ENCODE results near the gene MAPK6. TPM values are rescaled to one million over a fixed set of nuclear protein-coding genes. Genes with fewer than 3 reads are reported as not detected.

The MAPK6 gene
- total RNA-seq, 1 donor from 2014 or later, result 48.3 TPM

DNA sequence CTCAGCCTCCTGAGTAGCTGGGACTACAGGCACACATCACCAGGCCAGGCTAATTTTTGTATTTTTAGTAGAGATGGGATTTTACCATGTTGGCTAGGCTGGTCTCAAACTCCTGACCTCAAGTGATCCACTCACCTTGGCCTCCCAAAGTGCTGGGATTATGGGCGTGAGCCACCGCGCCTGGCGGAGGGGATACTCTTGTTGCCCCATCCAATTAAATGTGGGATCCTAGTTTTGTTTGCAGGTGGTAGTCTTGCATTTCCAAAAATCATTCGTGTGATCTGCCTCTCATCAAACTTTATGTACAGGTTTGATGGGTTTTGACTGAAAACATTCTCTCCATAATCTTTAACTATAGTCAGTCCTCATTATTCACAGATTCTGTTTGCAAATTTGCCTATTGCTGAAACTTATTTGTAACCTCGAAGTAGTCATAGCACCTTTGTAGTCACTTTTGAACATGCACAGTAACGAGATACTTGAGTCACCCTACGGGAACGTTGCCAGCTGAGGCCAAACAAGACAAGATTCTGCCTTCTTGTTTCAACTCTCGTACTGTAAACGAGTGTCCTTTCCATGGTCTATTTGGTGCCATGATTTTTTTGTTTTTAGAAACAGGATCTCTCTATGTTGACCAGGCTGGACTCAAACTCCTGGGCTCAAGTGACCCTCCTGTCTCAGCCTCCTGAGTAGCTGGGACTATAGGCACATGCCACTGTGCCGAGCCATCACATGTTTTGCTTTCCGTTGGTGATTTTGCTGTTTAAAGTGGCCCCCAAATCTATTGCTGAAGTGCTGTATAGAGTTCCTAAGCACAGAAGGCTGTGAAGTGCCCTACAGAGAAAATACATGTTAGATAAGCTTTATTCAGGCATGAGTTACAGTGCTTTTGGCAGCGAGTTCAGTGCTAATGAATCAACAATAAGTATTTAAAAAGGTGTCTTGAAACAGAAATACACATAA is 8.1 kb upstream of the MAPK6 start:
- no peak for DNase-seq

DNA sequence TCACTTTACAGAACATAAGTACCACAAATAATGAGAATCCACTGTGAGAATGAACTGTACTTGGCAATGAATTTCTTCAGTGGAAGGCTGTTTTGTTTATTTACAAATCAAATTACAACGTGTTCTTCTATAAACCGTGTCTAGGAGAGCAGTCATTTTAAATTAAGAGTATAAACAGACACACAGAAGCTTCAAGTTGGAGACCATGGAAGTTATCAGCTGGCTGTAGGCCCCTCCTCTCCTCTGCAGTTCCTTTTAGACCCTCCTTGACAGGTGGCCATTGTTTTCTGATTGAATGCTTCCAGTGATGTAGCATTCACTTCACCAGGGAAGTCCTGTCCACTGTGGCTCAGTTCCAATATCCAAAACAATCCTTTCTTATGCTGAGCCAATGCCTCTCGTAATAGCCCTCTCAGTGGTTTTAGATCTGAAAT is 7.3 kb upstream of the MAPK6 start:
- peak; percentile 38 for DNase-seq

DNA sequence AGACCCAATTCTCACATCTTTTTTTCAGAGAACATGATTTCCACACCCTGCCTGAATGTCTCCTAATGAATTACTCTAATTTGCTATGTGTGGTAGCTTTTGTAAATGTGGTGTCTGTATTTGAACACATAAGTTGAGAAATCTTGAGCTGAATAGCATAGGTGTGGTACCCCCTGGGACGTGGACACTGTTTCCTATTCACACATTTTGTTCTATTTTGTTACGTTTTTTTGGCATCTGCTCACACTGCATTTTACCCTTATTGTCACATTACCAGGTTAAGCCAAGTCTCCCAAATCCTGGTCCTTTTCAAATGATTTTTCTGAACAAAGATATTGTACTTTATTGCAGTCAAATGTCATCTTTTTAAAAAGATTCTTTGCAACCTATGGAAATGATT is 6.8 kb upstream of the MAPK6 start:
- DNase-seq, result no peak

DNA sequence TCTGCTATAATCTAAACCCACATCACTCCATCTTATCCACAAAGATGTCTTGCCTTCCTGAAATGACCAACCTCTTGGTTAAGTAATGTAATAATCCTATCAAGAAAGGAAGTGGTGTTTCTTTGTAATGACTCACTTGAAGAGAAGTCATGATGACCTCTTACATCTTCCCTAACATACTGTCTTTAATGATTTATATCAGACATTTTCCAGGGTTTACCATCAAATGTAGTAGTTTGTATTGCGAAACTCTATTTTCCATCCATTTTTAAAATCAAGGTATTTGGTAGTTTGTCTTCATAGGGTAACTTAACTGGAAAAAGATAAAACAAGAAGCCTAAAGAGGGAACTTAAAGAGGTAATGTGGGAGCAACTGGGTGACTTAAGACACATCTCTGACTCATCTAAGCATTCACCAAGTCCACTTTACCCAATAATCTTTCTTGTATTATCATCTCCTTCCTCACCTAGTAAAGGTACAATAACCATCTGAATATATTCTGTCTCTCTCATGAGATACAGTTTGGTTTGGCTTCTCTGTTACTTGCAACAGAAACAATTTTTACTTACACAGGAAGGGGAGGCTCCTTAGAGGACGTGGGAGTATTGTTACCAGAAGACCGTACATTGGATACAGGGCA is 5.7 kb upstream of the MAPK6 start:
- DNase-seq, result no peak

DNA sequence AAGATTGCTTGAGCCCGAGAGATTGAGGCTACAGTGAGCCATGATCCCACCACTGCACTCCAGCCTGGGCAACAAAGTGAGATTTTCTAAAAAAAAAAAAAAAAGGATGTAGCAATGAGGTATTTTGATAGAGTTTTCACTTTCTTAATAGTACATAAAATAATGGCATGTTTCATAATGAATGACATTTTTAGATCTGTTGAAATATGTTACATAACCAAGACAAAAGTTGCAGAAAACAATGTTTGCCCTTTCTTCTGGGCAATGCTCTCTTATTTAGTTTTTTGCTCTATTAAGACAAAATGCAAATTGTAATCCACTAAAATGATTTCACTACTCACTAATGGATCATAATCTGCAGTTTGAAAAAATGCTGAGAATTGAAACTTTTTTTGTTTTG is 4.4 kb upstream of the MAPK6 start:
- DNase-seq, result no peak

DNA sequence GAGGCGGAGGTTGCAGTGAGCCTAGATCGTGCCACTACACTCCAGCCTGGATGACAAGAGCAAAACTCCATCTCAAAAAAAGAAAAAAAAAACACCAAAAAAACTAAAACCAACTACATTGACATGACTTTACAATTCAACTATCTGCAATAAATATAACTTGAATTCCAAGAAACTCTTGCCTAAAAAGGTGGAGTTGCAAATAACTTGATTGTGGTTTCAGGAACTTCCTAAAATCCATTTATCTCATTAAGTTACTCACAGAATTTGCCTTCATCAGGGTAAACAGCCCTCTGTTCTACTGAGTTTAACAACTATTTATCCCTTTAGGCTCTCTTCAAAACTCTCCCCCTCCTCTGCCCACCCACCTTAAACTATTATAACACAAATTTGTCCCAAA is 2.7 kb upstream of the MAPK6 start:
- DNase-seq, result no peak

DNA sequence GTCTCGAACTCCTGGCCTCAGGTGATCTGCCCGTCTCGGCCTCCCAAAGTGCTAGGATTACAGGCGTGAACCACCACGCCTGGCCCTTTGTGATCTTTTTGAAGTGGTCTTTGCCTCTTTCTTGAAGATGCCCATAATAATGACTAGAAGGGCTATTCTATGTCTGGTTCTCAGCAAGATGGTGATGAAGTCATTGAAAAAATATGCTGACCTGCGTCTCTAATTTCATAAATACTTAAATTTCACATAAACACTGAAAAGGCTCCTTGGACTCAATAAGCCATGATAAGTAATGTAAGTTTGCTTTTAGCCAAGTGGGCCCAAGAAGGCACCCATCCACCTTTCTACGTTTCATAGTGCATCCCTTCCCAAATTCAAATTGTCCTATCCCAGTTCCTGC is 775 bp upstream of the MAPK6 start:
- DNase-seq, result peak; percentile 11

DNA sequence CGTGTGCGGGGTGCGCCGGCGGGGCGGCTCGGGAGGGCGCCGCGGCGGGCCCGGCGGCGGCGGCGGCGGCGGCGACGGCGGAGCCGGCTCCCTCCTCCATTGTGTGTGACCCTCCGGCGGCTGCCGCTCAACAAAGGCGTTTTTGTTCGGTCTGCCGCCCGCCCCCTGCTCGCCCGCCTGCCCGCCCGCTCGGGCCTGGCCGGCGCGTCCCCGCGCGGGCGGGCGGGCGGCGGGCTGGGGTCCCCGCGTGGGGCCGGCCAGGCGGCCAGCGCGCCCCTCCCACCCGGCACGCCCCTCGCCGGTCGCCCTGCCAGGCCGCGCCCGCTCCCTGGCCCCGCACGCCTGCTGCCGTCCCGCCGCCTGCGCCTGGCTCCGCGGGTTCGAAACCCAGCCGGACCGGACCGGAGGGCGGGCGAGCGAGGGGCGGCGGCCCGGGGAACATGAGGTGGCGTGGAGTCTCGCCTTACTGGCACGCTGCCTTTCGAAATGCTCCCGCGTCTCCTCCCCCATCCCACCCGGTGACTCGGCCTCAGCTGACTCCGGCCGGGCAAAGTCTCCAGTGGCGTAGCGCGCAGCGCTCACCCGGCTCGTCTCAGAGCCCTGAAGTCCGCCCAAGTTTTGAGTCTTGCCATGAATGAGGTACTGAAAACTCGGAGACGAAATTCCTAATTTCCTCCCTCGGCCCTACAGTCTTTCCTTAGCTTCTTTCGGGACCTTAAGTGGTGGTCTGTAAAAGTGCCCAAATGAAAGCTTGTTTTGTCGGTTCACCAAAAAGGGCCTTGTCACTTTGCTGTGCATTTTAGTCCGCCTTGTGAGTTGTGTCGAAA is 588 bp downstream of the MAPK6 start:
- peak; percentile 84 for DNase-seq

DNA sequence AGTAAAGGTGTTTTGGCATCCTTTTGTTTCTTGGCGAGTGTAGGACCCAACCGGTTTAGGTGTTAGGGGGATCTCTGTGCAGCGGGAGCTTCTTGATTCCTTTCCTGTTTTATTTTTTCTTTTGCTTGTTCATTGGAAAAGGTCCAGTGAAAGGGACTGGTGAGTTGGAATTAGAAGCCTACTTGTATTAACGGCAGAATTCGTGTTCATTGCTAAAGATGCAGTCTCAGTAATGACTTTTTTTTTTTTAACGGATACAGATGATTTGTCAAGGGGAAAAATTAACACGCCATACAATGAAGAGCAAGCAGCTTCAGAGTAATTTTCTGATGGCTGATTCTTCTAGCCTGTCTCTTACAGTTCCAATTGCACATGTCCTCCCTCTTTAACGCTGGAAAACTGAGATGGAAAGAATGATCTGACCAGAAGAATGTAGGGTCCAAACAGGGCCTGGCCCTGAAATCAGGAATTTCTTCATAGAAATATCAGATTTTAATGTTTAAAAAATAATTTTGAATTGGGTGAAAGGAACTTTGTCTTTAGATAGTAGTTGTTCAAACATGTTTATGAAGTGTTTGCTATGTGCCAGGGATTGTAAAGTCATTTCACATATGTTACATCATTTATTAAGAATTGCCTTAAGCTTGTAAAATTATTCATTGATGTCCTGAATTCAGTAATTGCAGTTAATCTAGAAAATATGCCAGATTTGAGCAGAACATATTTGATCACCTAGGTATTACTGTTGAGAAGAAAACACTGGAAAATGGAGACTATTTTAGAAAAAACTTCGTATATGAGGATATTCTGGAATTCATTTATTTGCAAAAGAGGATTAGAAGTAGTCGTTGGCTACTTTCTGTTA is 1.4 kb downstream of the MAPK6 start:
- peak; percentile 64 for DNase-seq

DNA sequence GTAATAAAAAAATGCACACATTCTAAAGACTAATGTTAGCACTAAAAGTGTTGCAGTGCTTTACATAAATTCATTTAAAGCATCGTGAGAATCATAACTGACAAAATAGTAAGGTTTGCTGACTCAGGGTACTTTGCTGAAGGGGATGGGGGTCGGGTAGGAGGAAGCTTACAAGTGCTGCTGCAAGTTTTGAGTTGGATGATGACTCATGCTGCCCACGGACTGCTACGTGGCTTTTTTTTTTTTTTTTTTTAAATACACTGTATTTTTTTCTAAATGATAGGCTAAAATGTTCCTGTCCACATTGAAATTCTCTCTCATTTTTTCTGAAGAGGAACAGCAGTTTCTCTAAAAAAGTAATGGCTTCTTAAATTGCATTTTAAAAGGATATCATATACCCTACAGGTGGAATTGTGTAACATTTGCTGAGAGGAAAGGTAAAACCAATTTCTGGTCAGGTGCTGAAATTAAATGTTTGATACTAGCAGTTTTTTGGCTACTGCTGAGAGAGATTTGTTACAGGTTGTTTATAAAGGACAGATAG is 2.2 kb downstream of the MAPK6 start:
- peak; percentile 55 for DNase-seq

DNA sequence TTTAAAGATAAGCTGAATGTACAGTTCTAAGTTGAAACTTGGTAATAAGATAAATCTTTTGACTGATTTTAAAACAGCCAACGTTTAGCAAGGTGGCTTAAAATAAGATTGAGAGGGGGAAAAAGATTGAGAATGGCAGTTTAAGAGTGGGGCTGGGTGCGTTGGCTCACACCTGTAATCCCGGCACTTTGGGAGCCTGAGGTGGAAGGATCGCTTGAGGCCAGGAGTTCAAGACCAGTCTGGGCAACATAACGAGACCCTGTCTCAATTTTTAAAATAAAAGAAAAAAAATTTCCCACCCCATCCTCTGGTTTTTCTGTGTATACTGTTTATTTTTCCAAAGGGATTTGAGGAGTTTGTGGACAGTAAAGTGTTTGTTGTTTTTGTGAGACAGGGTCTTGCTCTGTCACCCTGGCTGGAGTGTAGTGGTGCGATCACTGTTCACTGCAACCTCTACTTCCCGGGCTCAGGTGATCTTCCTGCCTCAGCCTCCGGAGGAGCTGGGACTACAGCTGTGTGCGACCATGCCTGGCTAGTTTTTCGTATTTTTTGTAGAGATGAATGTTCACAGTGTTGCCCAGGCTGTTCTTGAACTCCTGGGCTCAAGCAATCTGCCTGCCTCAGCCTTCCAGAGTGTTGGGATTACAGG is 3.0 kb downstream of the MAPK6 start:
- DNase-seq, result no peak

DNA sequence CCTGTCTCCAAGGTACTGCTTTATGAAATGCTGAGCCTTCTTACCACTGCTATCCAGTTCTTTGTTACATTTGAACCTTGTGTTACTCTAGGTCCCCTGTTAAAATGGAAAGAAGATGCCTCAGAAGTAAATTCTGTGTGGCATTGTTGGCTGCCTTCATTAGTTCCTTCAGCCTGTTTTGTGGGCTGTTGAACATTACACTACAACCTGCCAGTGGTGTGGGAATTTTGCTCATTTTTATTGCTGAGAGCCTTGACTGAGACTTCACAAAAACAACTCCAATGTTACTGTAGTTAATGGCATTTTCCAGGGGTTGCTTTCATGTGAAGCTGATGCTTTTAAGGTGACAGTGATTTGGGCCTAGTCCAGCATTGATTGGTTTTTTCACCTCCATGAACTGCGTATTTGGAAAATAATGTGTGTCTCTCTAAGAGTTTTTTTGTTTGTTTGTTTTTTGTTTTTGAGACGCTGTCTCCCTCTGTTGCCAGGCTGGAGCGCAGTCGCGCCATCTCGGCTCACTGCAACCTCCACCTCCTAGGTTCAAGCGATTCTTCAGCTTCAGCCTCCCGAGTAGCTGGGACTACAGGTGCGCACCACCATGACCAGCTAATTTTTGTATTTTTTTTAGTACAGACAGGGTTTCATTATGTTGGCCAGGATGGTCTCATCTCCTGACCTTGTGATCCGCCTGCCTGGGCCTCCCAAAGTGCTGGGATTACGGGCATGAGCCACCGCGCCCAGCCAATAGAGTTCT is 4.3 kb downstream of the MAPK6 start:
- no peak for DNase-seq

DNA sequence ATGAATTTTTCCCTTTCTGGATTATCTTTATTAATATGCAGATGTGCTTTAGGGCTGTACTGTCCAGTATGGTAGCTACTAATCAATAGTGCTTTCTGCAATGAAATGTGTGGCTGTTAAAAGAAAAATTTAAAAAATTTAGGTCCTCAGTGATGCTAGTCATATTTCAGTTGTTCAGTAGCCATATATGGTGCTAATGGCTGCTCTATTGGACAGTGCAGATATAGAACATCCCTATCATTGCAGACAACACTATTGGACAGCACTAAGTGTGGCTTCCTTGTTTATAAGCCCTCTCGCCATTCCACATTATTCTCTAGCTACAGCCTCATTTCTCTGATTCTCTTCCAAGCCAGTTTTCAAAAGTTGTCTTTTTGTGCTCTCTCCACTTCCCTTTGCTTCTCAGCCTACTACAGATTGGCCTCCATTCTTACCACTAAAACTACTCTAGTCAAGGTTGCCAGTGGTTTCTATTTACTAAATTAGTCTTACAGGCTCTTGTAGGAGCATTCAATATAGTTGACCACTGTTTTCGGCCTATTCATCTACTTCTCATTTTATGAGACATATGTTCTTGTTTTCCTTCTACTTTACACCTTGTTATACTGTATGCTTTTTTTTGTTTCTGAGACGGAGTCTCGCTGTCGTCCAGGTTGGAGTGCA is 9.5 kb downstream of the MAPK6 start:
- no peak for DNase-seq

DNA sequence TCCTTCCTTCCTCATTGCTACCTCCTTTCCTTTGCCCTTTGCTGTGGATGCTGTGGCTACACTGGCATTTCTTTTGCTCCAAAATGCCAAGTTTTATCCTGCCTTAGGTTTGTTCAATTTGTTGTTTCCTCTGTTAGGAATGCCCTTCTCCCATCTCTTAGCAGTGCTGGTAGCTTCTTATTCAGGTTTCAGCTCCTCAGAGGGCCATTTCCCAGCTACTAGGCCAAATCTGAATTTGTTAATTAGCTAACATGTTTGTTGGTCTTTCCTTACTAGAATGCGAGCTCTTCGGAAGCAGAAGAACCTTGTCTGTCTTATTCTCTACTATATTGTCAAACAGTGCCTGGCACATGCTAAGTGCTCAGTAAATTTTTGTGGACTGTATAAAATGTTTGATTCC is 11.0 kb downstream of the MAPK6 start:
- DNase-seq, result no peak

DNA sequence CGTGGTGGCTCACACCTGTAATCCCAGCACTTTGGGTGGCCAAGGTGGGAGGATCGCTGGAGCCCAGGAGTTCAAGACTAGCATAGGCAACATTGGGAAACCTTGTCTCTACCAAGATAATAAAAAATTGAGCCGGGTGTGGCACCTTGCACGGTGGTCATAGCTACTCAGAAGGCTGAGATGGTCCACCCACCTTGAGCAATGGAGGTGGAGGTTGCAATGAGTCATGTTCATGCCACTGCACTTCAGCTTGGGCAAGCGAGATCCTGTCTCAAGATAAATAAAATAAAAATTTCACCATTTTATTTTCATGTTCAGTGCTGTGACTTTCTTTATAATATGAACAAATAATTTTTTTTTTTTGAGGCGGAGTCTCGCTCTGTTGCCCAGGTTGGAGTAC is 12.5 kb downstream of the MAPK6 start:
- DNase-seq, result no peak

DNA sequence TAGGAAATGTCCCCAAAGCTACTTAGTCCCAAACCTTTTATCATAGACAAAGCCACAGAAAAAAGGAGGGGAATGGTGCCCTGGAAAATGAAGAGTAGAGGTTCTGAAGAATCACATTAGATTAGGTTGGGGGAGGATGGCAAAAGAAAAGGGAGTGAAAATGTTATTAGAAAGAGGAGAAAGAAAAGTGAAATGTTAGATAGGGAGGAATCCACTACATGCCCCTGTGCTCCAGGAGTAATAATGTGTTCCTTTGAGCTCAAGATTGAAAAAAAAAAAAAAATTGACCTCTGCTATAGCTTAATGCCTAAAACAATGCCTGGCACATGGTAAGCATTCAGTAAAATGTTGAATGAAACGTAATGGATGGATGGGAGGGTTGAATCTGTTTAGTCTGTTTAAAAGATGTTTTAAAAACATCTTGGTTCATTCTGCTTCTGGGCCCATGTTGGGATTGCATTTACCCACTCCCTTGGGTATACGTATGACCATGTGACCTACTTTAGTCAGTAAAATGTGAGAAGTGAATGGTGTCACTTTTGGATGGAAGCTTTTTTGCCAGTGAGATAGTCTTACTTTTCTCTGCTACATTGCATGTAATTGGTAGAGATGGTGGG is 19.0 kb downstream of the MAPK6 start:
- DNase-seq, result no peak

DNA sequence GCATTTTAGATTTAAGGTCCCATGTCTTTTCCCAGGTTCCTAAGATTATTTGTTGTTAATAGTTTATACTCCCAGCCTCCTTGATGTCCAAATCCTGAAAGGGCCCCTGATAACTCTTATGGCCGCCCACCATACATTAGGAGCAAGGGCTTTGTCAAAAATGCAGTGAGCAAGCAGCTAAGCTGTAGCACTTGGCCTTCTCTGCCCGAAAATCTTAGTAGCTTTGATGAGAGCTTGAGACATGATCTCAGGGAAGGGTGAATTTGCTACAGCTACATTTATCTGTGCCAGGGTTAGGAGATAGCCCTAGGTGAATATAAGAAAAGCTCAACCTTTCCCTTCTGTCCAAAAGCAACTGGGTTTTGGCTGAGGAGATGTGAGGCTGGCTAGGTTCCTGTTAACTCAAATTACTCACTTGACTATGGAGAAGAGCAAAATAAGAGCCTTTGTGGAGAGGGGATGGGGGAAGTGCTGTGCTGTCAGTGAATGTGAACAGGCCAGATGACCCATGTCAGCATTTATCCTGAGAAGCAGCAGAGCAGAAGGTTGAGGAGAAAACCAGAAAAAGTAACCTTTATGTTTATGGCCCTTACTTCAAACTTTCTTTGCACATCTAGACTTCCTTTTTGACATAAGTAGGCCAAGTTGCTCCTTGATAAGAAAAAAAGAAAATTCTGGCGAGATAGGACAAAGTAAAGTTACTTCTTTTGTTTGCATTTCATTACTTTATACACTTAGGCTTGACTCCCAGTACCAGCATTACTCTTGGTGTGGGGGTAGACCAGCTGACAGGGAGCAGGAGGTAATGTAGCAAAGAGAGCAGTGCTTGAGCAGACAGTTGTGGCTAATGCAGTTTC is 21.1 kb downstream of the MAPK6 start:
- DNase-seq, result peak; percentile 40
